HepG2 (cell line): Measurements from ENCODE around the gene IQCM. TPM values are rescaled to one million over a fixed set of nuclear protein-coding genes. Genes with fewer than 3 reads are reported as not detected.

Experiments
- ATAC-seq: fragments of 200-7000 bp; cut with Tn5 transposase; 3 replicates; pipeline ENCODE4 v1.9.1; 2020; ENCODE audit warnings: mild to moderate bottlenecking, moderate library complexity
- BruUV-seq: library from RNA; stranded (reverse); fragments of 400-500 nt; replicated peaks from 2 replicates; lab custom pipeline; 2021; lab: Mats Ljungman, UMichigan
- CTCF ChIA-PET: fragments of 300-600 bp; formaldehyde crosslinking; extraction: SDS; loops from one replicate; lab custom pipeline; 2021; ENCODE audit warnings: low total read pairs, inconsistent platforms, low intra/inter-chr PET ratio; lab: Yijun Ruan, JAX
- POLR2A ChIA-PET: fragments of 350-600 bp; sonication (Branson Sonifier 250); formaldehyde crosslinking; loops from one replicate; lab custom pipeline; 2020; ENCODE audit warnings: antibody characterized with exemption, inconsistent platforms; lab: Yijun Ruan, JAX
- DNase-seq: peaks from one replicate; pipeline ENCODE4 v3.0.0-alpha.2; 2015; ENCODE audit warnings: low spot score
- FAIRE-seq: peaks from 3 replicates; lab custom pipeline; 2011; peaks lifted over from hg19 to GRCh38; lab: Jason Lieb, UNC
- H2AFZ ChIP-seq: one replicate; pipeline ENCODE4 v1.6.1; 2011; ENCODE audit warnings: low read length, inconsistent platforms
- H3K27ac ChIP-seq: fragments of 300-600 bp; 3 replicates; pipeline ENCODE4 v1.8.0; 2011; ENCODE audit warnings: mixed run types, mild to moderate bottlenecking, mixed read lengths, low read length, inconsistent platforms; ENCODE audit not compliant: insufficient read depth; ENCODE audit errors: extremely low read length
- H3K27me3 ChIP-seq, 2 experiments: fragments of 200-600 bp in 1 of 2; 2 replicates in 1 of 2; 3 replicates in 1 of 2; pipeline versions ENCODE4 v1.6.0 to v1.8.0; 2011; ENCODE audit warnings: low read length in 2 of 2, mild to moderate bottlenecking in 2 of 2, moderate library complexity in 2 of 2, inconsistent platforms in 1 of 2; ENCODE audit not compliant: insufficient read depth in 2 of 2, control insufficient read depth in 1 of 2
- H3K36me3 ChIP-seq, 2 experiments: fragments of 200-600 bp in 1 of 2; replicated peaks in 1 of 2; 2 replicates in 1 of 2; 3 replicates in 1 of 2; pipeline versions ENCODE4 v1.5.1 to v1.8.0; 2011; ENCODE audit warnings: low read length in 2 of 2, inconsistent platforms in 1 of 2; ENCODE audit not compliant: insufficient read depth in 2 of 2, control insufficient read depth in 1 of 2
- H3K4me1 ChIP-seq: 2 replicates; pipeline ENCODE4 v1.5.1; 2012; ENCODE audit warnings: low read length, inconsistent platforms; ENCODE audit not compliant: insufficient read depth
- H3K4me2 ChIP-seq: 2 replicates; pipeline ENCODE4 v1.6.0; 2011; ENCODE audit warnings: low read depth, low read length, inconsistent platforms
- H3K4me3 ChIP-seq, 3 experiments: fragments of 200-600 bp in 1 of 3; sonication (generic), shearing (Covaris generic) in 1 of 3; replicated peaks in 1 of 3; 2 replicates each; pipeline ENCODE4 v1.5.1; 2011 to 2016; ENCODE audit warnings: low read length in 3 of 3, inconsistent platforms in 2 of 3, low read depth in 2 of 3, mild to moderate bottlenecking in 2 of 3, control low read depth in 1 of 3, mixed read lengths in 1 of 3; ENCODE audit not compliant: insufficient read depth in 1 of 3
- H3K79me2 ChIP-seq: one replicate; pipeline ENCODE4 v1.6.1; 2011; ENCODE audit warnings: low read length, inconsistent platforms; ENCODE audit not compliant: insufficient read depth
- H3K9ac ChIP-seq: 2 replicates; pipeline ENCODE4 v1.6.0; 2011; ENCODE audit warnings: mild to moderate bottlenecking, low read depth, low read length, inconsistent platforms; ENCODE audit not compliant: insufficient read depth
- H3K9me3 ChIP-seq: 2 replicates; pipeline ENCODE4 v1.5.1; 2012; ENCODE audit warnings: mild to moderate bottlenecking, low read length
- H4K20me1 ChIP-seq: 2 replicates; pipeline ENCODE4 v1.6.0; 2011; ENCODE audit warnings: inconsistent platforms, mild to moderate bottlenecking, low read length, moderate library complexity; ENCODE audit not compliant: insufficient read depth
- HDAC1 ChIP-seq: sonication (generic); formaldehyde crosslinking; IDR thresholded peaks from 2 replicates; pipeline ENCODE4 v1.5.1; 2020; ENCODE audit warnings: mild to moderate bottlenecking, missing genetic modification reagents
- RXRA ChIP-seq: sonication (generic); formaldehyde crosslinking; IDR thresholded peaks from 2 replicates; pipeline ENCODE4 v1.5.1; 2020; ENCODE audit warnings: missing genetic modification reagents
- ZNF160 ChIP-seq: sonication (generic); formaldehyde crosslinking; IDR thresholded peaks from 2 replicates; pipeline ENCODE4 v1.8.0; 2022; ENCODE audit warnings: mild to moderate bottlenecking, inconsistent platforms, missing genetic modification reagents
- ZNF230 ChIP-seq: sonication (generic); formaldehyde crosslinking; IDR thresholded peaks from 2 replicates; pipeline ENCODE4 v1.4.0; 2020; ENCODE audit warnings: mild to moderate bottlenecking, missing genetic modification reagents
- ZNF589 ChIP-seq: sonication (generic); formaldehyde crosslinking; conservative IDR thresholded peaks from 2 replicates; pipeline ENCODE4 v1.8.0; 2022; ENCODE audit warnings: mild to moderate bottlenecking, moderate library complexity, missing genetic modification reagents
- ZSCAN31 ChIP-seq: sonication (generic); formaldehyde crosslinking; IDR thresholded peaks from 2 replicates; pipeline ENCODE4 v1.5.0; 2020; ENCODE audit warnings: low read depth, mild to moderate bottlenecking, missing genetic modification reagents
- in situ Hi-C: cut with HindIII; loops from 2 replicates; pipeline ENCODE4 v1.10.0; 2017; ENCODE audit warnings: low pct_unique_long_range_greater_than_20kb; ENCODE audit not compliant: extremely low pct_ligation_motif_present
- intact Hi-C: fragments of 100-400 bp; cut with micrococcal nuclease; formaldehyde crosslinking; loops from one replicate; pipeline ENCODE4 v1.10.0; 2022; ENCODE audit not compliant: unreplicated experiment
- polyA plus RNA-seq, 8 experiments: library from polyadenylated mRNA; depleted of rRNA in 3 of 8; stranded (reverse) in 7 of 8; unstranded in 1 of 8; fragments of >200 nt; fragmentation: Illumina TruSeq in 4 of 8; extraction: Trizol in 4 of 8; gene quantifications; 2 replicates each; pipeline versions ENCODE4 v1.2.1 to v1.2.3, GENCODE V29; 2011 to 2016; ENCODE audit warnings: low read depth in 4 of 8, missing spikeins in 1 of 8, mixed read lengths in 1 of 8; ENCODE audit not compliant: insufficient read depth in 1 of 8
- total RNA-seq, 5 experiments: library from RNA; depleted of rRNA; stranded (reverse); fragments of >200 nt; fragmentation: Illumina TruSeq; extraction: Trizol; gene quantifications; 2 replicates each; pipeline ENCODE4 v1.2.3, GENCODE V29; 2016; ENCODE audit warnings: low read depth in 1 of 5
- TF ChIP-seq, protein P1 (sequence below): sonication (generic); formaldehyde crosslinking; IDR thresholded peaks from 2 replicates; pipeline ENCODE4 v1.9.0; 2021; ENCODE audit warnings: missing genetic modification reagents, mild to moderate bottlenecking, borderline replicate concordance
- TF ChIP-seq, protein P2 (sequence below), 2 experiments: sonication (generic) in 1 of 2; formaldehyde crosslinking in 1 of 2; IDR thresholded peaks; 2 replicates each; pipeline versions ENCODE4 v1.6.1 to v1.9.0; 2014 to 2022; ENCODE audit warnings: antibody characterized with exemption in 1 of 2, borderline replicate concordance in 1 of 2, inconsistent platforms in 1 of 2, low read depth in 1 of 2, missing genetic modification reagents in 1 of 2

IQCM gene
- total and polyA plus RNA-seq, 2 of the 13 experiments (the other 11 are each of a cell fraction or from before 2014, with no cell fraction given), result not detected

DNA sequence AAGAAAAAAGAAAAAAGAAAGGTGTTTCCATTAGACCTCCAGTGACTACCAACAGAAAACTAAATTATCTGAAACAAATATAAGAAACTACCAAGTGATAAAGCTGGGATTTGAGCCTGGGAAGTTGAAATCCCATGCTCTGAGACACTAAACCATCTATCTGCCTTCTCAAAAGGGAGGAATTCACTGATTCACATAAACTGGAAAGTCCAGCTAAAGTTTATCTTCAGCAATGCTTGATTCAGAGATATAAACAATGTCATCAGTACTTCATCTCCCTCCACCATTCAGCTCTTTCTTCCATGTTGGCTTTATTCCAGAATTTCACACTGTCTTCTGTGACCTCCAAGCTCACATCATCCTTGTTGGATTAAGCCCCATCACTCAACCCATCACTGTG, 96.3 kb downstream of the IQCM start:
- H3K27ac ChIP-seq, result no peak overlapping the region
- in situ Hi-C loops, result no loop called here
- no peaks in the 10 kb centered on the region for H4K20me1 ChIP-seq
- CTCF ChIA-PET, result no interaction called here
- no peaks in the 10 kb centered on the region for H3K27me3 ChIP-seq
- H3K9me3 ChIP-seq, result peaks cover 15% of the 10 kb centered on the region
- no peak overlapping the region for H2AFZ ChIP-seq
- no TSS peak for BruUV-seq
- H3K9ac ChIP-seq, result no peak overlapping the region
- DNase-seq, result no peak
- intact Hi-C loops, result no loop called here
- no peak overlapping the region for H3K4me2 ChIP-seq
- no peak for FAIRE-seq
- H3K36me3 ChIP-seq, result no peaks in the 10 kb centered on the region
- H3K4me3 ChIP-seq, result no peak overlapping the region
- ATAC-seq, result no peak
- no peaks in the 10 kb centered on the region for H3K4me1 ChIP-seq
- no peak for TF ChIP-seq RXRA (CRISPR knock-in tag)
- TF ChIP-seq, protein P1, sequence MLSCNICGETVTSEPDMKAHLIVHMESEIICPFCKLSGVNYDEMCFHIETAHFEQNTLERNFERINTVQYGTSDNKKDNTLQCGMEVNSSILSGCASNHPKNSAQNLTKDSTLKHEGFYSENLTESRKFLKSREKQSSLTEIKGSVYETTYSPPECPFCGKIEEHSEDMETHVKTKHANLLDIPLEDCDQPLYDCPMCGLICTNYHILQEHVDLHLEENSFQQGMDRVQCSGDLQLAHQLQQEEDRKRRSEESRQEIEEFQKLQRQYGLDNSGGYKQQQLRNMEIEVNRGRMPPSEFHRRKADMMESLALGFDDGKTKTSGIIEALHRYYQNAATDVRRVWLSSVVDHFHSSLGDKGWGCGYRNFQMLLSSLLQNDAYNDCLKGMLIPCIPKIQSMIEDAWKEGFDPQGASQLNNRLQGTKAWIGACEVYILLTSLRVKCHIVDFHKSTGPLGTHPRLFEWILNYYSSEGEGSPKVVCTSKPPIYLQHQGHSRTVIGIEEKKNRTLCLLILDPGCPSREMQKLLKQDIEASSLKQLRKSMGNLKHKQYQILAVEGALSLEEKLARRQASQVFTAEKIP (CRISPR knock-in tag), result no peak
- no peak for TF ChIP-seq HDAC1 (CRISPR knock-in tag)
- TF ChIP-seq, protein P2, sequence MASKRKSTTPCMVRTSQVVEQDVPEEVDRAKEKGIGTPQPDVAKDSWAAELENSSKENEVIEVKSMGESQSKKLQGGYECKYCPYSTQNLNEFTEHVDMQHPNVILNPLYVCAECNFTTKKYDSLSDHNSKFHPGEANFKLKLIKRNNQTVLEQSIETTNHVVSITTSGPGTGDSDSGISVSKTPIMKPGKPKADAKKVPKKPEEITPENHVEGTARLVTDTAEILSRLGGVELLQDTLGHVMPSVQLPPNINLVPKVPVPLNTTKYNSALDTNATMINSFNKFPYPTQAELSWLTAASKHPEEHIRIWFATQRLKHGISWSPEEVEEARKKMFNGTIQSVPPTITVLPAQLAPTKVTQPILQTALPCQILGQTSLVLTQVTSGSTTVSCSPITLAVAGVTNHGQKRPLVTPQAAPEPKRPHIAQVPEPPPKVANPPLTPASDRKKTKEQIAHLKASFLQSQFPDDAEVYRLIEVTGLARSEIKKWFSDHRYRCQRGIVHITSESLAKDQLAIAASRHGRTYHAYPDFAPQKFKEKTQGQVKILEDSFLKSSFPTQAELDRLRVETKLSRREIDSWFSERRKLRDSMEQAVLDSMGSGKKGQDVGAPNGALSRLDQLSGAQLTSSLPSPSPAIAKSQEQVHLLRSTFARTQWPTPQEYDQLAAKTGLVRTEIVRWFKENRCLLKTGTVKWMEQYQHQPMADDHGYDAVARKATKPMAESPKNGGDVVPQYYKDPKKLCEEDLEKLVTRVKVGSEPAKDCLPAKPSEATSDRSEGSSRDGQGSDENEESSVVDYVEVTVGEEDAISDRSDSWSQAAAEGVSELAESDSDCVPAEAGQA (IDR thresholded peaks at IDR 0.05; ENCODE audit: low read depth), result no peak
- TF ChIP-seq, protein P2 (CRISPR knock-in tag; IDR thresholded peaks at IDR 0.05; ENCODE audit: borderline replicate concordance), result no peak
- no peak for TF ChIP-seq ZNF160 (CRISPR knock-in tag)
- TF ChIP-seq ZNF589 (CRISPR knock-in tag), result no peak
- TF ChIP-seq ZSCAN31 (CRISPR knock-in tag), result no peak
- TF ChIP-seq ZNF230, result no peak
- POLR2A ChIA-PET, result no interaction called here
- H3K79me2 ChIP-seq, result no peaks in the 10 kb centered on the region
